Activated naive CD8-positive, alpha-beta T cell treated with anti-CD3 and anti-CD28 coated beads, Interleukin-2, amount 50 U/mL, for 24 hours (primary cell): ENCODE data around the gene ABCA13.
"Not testable (repeated sequence)": the region's sequence is repeated elsewhere in the genome, so short reads cannot be mapped to it uniquely, and the experiment has no call there.

Experiments used
- ATAC-seq: fragments of 150-1000 bp; cut with Tn5 transposase; one replicate; pipeline ENCODE4 v1.10.0; 2021
- DNase-seq: peaks from one replicate; pipeline ENCODE4 v3.0.0; 2021
- H3K27ac Mint-ChIP-seq: one replicate; pipeline ENCODE4 v1.8.0; 2021; ENCODE audit warnings: mild to moderate bottlenecking, mixed read lengths
- H3K27me3 Mint-ChIP-seq: one replicate; pipeline ENCODE4 v1.8.0; 2021; ENCODE audit warnings: mixed read lengths
- H3K36me3 Mint-ChIP-seq: one replicate; pipeline ENCODE4 v1.8.0; 2021; ENCODE audit warnings: low read depth, mixed read lengths
- H3K4me1 Mint-ChIP-seq: one replicate; pipeline ENCODE4 v1.8.0; 2021; ENCODE audit warnings: mixed read lengths
- H3K4me3 Mint-ChIP-seq: one replicate; pipeline ENCODE4 v1.8.0; 2021; ENCODE audit warnings: mild to moderate bottlenecking, moderate library complexity, mixed read lengths
- H3K9me3 Mint-ChIP-seq: one replicate; pipeline ENCODE4 v1.8.0; 2021; ENCODE audit warnings: mixed read lengths

The ABCA13 gene

GRCh38 chr7:48183370-48183743 lies 12.1 kb downstream of the ABCA13 start:
- ATAC-seq (no peak), DNase-seq (no peak)
- Mint-ChIP-seq H3K27me3 (no peaks in the 10 kb centered on the region), H3K4me3 (no peak overlapping the region), H3K27ac (no peak overlapping the region), H3K4me1 (no peaks in the 10 kb centered on the region), H3K36me3 (no peaks in the 10 kb centered on the region), H3K9me3 (peaks cover 4% of the 10 kb centered on the region)

- Mint-ChIP-seq H3K27ac (no peak overlapping the region), H3K36me3 (no peaks in the 10 kb centered on the region), H3K4me3 (no peak overlapping the region), H3K27me3 (peaks cover 3% of the 10 kb centered on the region), H3K9me3 (peaks cover 4% of the 10 kb centered on the region), H3K4me1 (no peaks in the 10 kb centered on the region)
- ATAC-seq, result no peak
- DNase-seq, result no peak
Observed at GRCh38 chr7:48183965-48184364, 12.7 kb downstream of the ABCA13 start.

GRCh38 chr7:48188776-48189520 lies 17.7 kb downstream of the ABCA13 start:
- DNase-seq (no peak), ATAC-seq (no peak)
- Mint-ChIP-seq H3K36me3 (no peaks in the 10 kb centered on the region), H3K27me3 (peaks cover 4% of the 10 kb centered on the region), H3K27ac (no peak overlapping the region), H3K4me3 (no peak overlapping the region), H3K4me1 (no peaks in the 10 kb centered on the region), H3K9me3 (peaks cover 4% of the 10 kb centered on the region)

DNA sequence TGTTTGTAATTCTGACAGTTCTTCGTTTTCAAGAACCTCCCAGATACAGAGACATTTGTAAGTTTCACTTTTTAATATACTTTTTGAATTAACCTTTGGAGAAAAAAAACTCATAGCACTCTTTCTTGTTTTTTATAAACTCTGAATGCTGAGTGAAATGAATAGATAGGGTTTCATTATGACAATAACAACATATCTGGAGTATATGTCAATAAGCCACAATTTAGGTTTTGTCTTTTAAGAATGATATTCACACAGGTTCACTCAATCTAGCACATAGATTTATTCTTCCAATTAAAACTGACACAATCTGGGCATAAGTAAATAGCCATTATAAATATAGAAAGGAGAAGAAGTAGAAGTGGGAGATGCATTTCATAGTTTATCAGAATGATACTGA lies 21.7 kb downstream of the ABCA13 start:
- H3K36me3 Mint-ChIP-seq, result no peaks in the 10 kb centered on the region
- peaks cover 4% of the 10 kb centered on the region for H3K27me3 Mint-ChIP-seq
- H3K9me3 Mint-ChIP-seq, result peaks cover under 1% of the 10 kb centered on the region
- no peak overlapping the region for H3K4me3 Mint-ChIP-seq
- H3K4me1 Mint-ChIP-seq, result no peaks in the 10 kb centered on the region
- ATAC-seq, result no peak
- DNase-seq, result no peak
- H3K27ac Mint-ChIP-seq, result no peak overlapping the region

- ATAC-seq, result no peak
- Mint-ChIP-seq H3K4me3 (no peak overlapping the region), H3K27me3 (peaks cover 4% of the 10 kb centered on the region), H3K4me1 (no peaks in the 10 kb centered on the region), H3K36me3 (no peaks in the 10 kb centered on the region), H3K9me3 (no peaks in the 10 kb centered on the region), H3K27ac (no peak overlapping the region)
- no peak for DNase-seq
Observed at GRCh38 chr7:48193421-48193820, 22.2 kb downstream of the ABCA13 start.

DNA sequence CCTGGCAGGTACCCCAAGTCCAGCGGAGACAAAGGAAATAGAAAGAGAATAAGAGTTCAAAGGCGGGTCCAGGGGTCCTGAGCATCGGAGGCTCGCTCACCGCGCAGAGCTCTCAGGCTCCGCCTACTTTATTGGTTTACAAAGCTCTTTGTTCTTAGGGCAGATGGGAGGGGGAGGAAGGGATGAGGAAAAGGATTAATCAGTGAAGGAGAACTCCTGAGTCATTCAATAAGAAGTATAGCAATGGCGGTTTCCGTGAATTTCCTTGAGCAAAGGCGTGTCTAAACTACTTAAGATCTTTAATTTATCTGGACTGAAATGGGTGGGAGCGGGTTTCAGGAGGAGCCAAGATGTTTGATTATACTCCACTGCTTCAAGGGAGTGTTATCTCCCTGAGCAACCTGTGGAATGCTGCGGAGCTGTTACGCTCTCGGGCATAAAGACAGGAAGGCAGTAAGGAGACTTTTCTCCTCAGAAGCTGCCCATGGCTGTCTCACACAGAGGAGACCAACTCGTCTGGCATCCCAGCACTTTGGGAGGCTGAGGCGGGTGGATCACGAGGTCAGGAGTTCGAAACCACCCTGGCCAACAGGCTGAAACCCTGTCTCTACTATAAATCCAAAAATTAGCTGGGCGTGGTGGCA lies 29.8 kb downstream of the ABCA13 start:
- ATAC-seq, H3K9me3 Mint-ChIP-seq, H3K27me3 Mint-ChIP-seq, H3K4me3 Mint-ChIP-seq, H3K27ac Mint-ChIP-seq, DNase-seq, H3K36me3 Mint-ChIP-seq, H3K4me1 Mint-ChIP-seq: not testable (repeated sequence)

- not testable (repeated sequence) for H3K9me3 Mint-ChIP-seq, H3K4me3 Mint-ChIP-seq, H3K36me3 Mint-ChIP-seq, H3K27ac Mint-ChIP-seq, DNase-seq, H3K4me1 Mint-ChIP-seq, ATAC-seq, H3K27me3 Mint-ChIP-seq
Observed at GRCh38 chr7:48202916-48203315, 31.7 kb downstream of the ABCA13 start.

- peaks cover under 1% of the 10 kb centered on the region for H3K27me3 Mint-ChIP-seq
- no peak overlapping the region for H3K27ac Mint-ChIP-seq
- no peak overlapping the region for H3K4me3 Mint-ChIP-seq
- no peaks in the 10 kb centered on the region for H3K9me3 Mint-ChIP-seq
- no peaks in the 10 kb centered on the region for H3K4me1 Mint-ChIP-seq
- DNase-seq (no peak), ATAC-seq (no peak)
- no peaks in the 10 kb centered on the region for H3K36me3 Mint-ChIP-seq
Observed at GRCh38 chr7:48207155-48207675, 36.0 kb downstream of the ABCA13 start.

- Mint-ChIP-seq H3K4me1 (no peaks in the 10 kb centered on the region), H3K36me3 (no peaks in the 10 kb centered on the region), H3K4me3 (no peak overlapping the region), H3K27ac (no peak overlapping the region), H3K9me3 (no peaks in the 10 kb centered on the region), H3K27me3 (peaks cover 4% of the 10 kb centered on the region)
- DNase-seq, result no peak
- ATAC-seq, result no peak
Observed at GRCh38 chr7:48209004-48209600, 37.8 kb downstream of the ABCA13 start.

DNA sequence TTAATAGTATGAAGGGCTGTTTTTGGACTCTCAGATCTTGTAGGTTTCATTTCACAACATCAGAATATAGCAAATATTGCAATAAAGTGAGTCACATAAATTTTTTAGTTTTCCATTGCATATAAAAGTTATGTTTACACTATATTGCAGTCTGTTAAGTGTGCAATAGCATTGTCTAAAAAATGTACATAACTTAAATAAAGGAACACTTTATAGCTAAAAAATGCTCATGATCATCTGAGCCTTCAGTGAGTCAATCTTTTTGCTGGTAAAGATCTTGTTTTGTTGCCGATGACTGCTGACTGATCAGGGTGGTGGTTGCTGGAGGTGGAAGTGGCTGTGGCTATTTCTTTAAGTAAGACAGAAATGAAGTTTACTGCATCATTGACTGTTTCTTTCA lies 42.0 kb downstream of the ABCA13 start:
- Mint-ChIP-seq H3K4me1 (no peaks in the 10 kb centered on the region), H3K27ac (no peak overlapping the region)

GRCh38 chr7:48217266-48217665 lies 46.0 kb downstream of the ABCA13 start:
- Mint-ChIP-seq H3K9me3 (no peaks in the 10 kb centered on the region), H3K36me3 (no peaks in the 10 kb centered on the region), H3K4me3 (no peak overlapping the region), H3K27me3 (peaks cover 9% of the 10 kb centered on the region), H3K27ac (no peak overlapping the region), H3K4me1 (no peaks in the 10 kb centered on the region)
- DNase-seq (no peak), ATAC-seq (no peak)

More for the DNA sequence above, 42.0 kb downstream of the ABCA13 start:
- Mint-ChIP-seq H3K27me3 (peaks cover 6% of the 10 kb centered on the region), H3K36me3 (no peaks in the 10 kb centered on the region), H3K9me3 (no peaks in the 10 kb centered on the region), H3K4me3 (no peak overlapping the region)
- ATAC-seq (no peak), DNase-seq (no peak)

- DNase-seq (no peak), ATAC-seq (no peak)
- H3K27me3 Mint-ChIP-seq, result peaks cover 6% of the 10 kb centered on the region
- no peaks in the 10 kb centered on the region for H3K36me3 Mint-ChIP-seq
- H3K4me3 Mint-ChIP-seq, result no peak overlapping the region
- H3K4me1 Mint-ChIP-seq, result no peaks in the 10 kb centered on the region
- no peaks in the 10 kb centered on the region for H3K9me3 Mint-ChIP-seq
- no peak overlapping the region for H3K27ac Mint-ChIP-seq
Observed at GRCh38 chr7:48217753-48218152, 46.5 kb downstream of the ABCA13 start.

- H3K4me3 Mint-ChIP-seq, result no peak overlapping the region
- no peak overlapping the region for H3K27ac Mint-ChIP-seq
- H3K27me3 Mint-ChIP-seq, result peaks cover 3% of the 10 kb centered on the region
- DNase-seq (no peak), ATAC-seq (no peak)
- H3K9me3 Mint-ChIP-seq, result no peaks in the 10 kb centered on the region
- H3K4me1 Mint-ChIP-seq, result no peaks in the 10 kb centered on the region
- no peaks in the 10 kb centered on the region for H3K36me3 Mint-ChIP-seq
Observed at GRCh38 chr7:48224042-48224441, 52.8 kb downstream of the ABCA13 start.

DNA sequence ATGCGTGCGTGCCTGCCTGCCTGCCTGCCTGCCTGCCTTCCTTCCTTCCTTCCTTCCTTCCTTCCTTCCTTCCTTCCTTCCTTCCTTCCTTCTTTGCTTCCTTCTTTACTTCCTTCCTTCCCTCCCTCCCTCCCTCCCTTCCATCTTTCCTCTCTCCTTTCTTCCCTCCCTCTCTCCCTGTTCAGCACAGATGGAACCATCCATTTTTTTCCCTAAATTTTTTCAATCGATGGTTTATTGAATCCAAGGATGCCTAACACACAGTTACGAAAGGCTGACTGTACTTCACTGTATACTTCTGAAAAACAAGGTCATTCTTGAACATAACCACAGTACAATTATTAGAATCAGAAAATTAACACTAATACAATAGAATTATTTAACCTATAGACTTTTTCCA lies 53.8 kb downstream of the ABCA13 start:
- H3K27me3 Mint-ChIP-seq, result no peaks in the 10 kb centered on the region
- DNase-seq, result no peak
- H3K9me3 Mint-ChIP-seq, result no peaks in the 10 kb centered on the region

GRCh38 chr7:48237354-48237753 lies 66.1 kb downstream of the ABCA13 start:
- peaks cover 8% of the 10 kb centered on the region for H3K9me3 Mint-ChIP-seq
- H3K4me3 Mint-ChIP-seq, result no peak overlapping the region
- H3K4me1 Mint-ChIP-seq, result no peaks in the 10 kb centered on the region
- peaks cover 4% of the 10 kb centered on the region for H3K27me3 Mint-ChIP-seq
- no peak overlapping the region for H3K27ac Mint-ChIP-seq
- no peaks in the 10 kb centered on the region for H3K36me3 Mint-ChIP-seq
- no peak for DNase-seq
- no peak for ATAC-seq

More for the DNA sequence above, 53.8 kb downstream of the ABCA13 start:
- Mint-ChIP-seq H3K27ac (no peak overlapping the region), H3K4me1 (no peaks in the 10 kb centered on the region), H3K36me3 (no peaks in the 10 kb centered on the region), H3K4me3 (no peak overlapping the region)
- no peak for ATAC-seq
